GM19099 (cell line): ENCODE data around the gene PRKG1.

Source experiments
- POLR2A ChIP-seq: IDR thresholded peaks from 3 replicates; pipeline ENCODE4 v1.6.1; 2011; ENCODE audit warnings: low read depth; ENCODE audit not compliant: insufficient read length; ENCODE audit errors: extremely low read depth

Gene PRKG1

DNA sequence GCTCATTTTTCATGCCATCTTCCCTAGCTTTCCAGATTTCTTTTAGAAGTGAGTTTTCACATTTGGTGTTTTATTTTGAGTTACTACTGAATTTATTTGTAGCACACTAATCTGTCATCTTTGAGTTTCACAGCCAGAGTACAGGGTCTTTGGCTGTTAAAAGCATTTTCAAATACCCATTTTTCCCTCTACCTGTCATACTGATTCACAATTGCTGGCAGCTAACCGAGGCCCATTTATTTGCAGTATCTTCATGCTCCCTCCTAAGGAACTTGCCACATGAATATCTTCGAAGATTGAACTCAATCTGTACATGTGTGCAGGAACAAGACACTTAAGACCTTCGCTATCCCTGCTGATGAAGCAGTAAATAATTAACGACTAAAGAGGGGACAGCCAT lies 1194.9 kb downstream of the PRKG1 start:
- TF ChIP-seq POLR2A = no peak

DNA sequence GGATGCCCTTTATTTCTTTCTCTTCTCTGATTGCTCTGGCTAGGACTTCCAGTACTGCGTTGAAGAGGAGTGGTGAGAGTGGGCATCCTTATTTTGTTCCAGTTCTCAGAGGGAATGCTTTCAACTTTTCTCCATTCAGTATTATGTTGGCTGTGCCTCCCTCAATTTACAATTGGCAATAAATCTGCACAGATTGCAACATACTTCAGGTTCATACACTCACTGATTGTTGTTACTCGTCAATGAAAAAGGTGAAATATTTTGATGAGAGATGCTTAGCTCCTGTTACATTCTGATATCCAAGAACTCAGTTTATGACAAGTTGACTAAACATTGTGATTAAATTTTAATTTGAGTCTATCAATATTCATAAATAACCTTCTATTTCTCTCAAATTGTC lies 1201.9 kb downstream of the PRKG1 start:
- no peak for TF ChIP-seq POLR2A

DNA sequence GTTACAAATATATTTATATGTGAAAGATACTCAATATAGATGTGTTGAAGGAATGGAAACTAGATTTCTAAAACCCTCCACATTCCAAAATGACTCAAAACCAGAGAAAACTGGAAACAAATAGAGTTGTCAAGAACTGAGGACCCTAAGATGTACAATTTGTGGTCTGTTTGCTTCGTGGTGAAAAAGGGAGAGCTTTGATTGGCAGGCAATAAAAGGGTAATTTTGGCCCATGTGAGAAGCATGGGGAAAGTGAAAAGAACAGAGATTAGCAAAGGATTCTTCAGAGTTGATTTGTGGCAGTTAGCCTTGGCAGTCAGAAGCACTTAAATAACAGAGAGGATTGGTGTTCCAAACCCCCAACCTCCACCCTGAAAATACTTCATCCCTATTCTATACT lies 1202.7 kb downstream of the PRKG1 start:
- TF ChIP-seq POLR2A = no peak

DNA sequence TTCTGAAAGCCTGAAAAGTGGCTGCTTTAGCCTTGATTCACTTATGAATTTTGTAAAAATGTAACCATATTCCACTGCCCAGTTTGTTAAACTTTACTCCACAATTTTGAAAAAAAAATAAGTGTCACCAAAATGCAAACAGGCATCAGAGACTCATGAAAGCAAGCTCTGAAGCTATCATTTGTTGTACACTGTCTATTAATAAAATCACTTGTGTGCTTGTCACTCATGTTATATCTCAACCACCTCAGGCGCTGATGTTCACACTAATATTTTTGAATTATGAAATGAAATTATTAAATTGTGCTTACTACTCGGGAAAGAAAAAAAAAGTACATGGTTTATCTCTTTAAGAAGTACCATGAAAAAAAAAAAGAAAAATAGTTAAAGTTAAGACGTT lies 1205.3 kb downstream of the PRKG1 start:
- TF ChIP-seq POLR2A = no peak

DNA sequence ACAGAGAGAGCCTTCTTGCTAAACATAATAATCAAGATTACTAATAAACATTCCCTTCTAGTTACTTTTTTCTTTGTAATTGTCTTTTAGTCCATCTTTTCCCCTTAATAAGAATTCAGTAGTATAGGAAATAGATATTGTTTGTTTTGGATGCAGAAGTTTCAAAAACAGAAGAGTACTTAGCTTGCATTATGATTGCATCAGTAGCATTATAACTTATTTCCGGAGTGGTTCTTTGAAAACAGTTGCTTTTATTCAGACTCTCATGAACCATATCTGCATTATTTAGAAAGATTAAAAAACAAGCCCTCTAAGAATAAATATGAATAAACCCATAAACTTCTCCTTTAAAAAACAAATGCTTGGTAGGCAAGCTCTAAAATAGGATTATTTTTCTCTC lies 1205.8 kb downstream of the PRKG1 start:
- TF ChIP-seq POLR2A = no peak

DNA sequence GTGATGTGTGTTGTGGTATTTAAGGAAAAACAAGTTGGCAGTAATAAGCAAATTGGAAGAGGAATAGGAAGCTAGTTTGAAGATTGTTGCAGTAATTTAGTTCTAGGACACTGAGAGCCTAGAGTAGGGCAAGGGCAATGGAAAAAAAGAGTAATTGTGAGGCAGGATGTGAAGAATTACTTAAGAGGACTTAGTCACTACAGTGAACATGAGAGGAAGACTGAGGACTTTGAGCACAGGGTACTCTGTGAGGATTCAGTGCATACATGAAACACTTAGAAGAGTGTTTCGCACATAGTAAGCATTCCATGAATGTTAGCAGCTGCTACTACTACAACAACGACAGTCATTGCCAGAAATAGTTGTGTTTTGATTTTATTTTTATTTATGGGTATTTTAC lies 1208.9 kb downstream of the PRKG1 start:
- TF ChIP-seq POLR2A = no peak

DNA sequence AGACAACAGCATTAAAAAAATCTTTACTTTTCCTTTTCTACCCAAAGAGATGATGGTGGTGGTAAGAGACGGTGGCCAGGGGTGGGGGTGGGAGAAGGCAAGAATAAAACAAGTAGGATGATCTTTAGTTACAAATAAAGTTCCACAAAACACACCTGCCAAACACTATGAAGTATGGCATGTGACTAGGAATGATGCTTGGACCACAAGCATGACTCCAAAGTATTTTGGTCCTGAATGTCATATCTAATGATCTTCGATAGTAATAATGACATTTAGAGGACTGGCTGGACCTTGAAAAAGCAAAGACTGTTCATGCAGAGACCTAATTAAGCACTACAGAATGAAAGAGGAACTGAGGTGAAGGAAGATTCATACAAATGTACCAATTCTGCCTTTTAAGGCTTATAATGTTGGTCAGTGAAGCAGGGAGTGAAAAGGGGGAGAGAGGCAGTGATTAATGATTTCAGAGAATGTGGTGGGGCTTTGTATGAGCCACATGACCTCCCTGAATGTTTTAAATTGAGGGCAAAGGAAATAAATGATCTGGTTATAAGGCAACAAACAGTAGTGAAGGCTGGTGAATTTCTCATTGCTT lies 1210.2 kb downstream of the PRKG1 start:
- no peak for TF ChIP-seq POLR2A

DNA sequence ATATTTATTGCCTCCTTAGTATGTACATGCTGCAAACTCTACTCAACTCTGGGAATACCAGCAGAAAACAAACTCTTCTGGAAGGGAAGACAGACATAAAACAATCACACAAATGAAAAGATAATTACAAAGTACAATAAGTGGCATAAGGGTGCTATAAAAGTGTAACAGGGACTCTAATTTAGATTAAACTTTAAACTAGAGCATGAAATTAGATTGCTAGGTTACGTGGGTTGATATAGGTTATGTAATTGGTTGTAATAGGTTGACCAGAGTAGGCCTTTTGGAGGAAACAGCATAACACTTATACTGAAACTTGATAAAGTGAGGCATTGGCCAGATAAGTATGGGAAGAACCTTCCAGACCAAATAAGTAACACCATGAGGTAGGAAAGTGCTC lies 1213.6 kb downstream of the PRKG1 start:
- no peak for TF ChIP-seq POLR2A

DNA sequence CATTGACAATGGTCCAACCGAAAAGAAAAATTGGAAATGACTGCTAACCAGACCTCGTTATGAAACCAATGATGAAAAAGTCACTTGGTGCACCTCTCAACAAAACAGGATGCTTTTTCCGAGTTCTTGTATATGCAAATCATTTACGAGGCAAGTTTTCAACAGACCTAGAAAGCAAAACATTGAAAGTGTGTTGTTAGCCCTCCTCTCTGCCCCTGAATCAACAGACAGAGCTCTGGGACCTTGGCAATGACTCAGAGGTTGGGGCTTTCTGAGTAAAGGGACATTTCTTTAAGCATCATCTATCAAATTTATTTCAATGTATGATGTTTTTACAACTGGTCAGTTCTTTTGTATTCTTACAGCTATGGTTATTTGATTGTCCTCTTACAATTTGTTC lies 1223.5 kb downstream of the PRKG1 start:
- no peak for TF ChIP-seq POLR2A

DNA sequence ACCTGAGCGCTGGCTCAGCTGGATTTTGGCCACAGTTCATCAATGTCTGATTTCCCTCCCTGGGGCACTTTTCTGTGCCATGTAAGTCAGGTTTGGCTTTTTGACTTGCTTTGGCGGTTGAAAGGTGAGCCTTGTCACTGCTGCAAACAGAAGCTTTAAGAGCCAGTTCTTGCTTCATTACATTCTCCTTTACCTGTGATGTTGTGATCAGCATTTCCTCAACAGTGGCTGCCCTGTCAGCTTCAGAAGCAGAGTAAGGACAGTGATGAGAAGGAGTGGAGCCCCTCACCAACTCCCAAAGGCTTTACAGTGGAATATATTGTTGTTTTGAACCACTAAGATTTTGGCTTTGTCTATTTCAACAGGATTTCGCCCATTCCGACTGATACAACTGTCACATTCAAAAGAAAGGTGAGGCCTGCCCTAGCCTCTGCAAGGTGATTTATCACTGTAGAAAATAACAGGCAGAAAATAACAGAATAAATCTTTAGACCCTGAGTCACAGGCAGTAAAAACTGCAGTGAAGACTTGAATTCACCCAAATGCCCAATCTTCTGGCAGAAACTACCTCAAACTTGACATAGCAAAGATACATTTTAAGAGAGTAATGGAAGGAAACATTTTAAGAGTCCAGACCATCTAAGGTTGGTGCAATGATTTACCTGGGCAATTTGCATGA lies 1226.5 kb downstream of the PRKG1 start:
- TF ChIP-seq POLR2A = no peak

DNA sequence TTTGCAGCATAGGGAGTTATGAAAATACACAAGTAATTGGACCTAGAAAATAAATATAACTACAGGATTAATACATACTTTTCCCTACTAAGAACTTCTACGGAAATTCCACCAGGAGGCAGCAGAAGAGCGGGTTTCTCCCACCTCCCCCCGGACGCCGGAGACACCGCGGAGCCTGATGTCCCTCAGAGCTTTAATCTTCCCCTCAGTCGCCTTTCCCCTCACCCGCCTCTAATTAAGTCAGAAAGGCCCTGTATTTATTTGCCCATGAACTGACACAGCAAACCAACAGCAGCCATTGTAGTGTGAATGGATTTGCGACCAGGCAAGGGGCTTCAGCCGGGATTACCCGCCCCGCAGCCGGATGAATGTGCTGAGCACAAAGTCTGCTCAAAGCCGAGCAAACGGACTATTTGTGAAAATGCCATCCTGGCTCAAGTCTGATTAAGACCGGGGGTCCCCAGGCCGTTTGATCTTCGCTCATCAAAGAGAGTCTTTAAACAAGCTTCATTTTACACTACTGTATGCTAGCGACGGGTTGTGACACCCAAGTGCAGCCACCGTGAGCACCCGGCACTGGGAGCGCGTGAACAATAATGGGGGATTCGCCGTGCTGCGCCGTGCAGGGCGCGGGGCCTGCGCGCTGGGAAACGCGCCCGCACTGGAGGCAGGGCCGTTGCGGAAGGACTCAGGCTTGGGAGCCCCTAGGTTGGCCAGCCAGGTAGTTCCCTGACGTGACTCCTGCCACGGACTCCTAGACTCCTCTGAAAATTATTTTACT lies 1234.2 kb downstream of the PRKG1 start:
- TF ChIP-seq POLR2A = no peak

DNA sequence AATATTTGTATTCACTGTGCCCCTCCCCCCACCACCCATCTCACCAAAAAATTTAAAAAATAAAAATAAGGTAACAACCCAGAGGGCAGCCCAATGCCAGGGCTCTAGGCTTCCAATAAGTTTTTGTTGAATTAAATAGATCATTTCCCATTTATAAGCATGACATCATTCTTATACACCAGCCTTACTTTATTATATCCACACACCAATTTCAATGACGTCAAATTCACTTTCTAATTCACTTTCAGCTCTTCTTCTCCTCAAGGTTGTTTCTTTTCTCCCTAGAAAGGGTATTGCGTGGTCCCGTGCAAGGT lies 1238.6 kb downstream of the PRKG1 start:
- TF ChIP-seq POLR2A = no peak

DNA sequence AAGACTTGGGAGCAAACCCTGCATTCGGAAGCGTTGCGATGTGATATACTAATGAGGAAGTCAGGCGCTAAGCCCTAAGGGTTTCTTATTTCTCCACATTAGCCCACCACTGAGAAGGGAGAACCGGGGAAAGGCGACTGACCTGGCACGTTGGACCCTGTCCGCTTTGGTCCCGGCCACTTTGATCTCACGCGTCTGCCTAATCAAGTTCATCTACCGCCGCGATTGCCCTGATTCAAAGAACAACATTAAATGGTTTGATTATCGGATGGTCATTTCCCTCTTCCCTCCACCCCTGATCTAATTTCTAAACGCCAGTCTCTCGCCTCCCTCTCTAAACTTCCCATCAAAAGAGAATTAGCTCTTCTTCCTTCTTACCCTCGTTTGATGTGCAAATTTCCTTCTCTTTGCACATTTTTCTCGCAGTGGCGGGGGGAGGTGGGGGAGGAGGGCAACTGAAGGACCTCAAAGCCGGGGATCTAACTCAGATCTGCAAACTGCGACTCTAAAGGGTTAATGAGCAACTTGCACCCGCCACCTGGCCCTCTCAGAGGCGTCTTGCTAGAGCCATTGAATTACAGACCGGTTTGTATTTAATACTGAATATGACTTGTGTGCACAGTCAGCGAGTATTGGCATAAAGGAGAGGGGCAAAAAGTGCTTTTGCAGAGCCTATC lies 1239.1 kb downstream of the PRKG1 start:
- TF ChIP-seq POLR2A = no peak

DNA sequence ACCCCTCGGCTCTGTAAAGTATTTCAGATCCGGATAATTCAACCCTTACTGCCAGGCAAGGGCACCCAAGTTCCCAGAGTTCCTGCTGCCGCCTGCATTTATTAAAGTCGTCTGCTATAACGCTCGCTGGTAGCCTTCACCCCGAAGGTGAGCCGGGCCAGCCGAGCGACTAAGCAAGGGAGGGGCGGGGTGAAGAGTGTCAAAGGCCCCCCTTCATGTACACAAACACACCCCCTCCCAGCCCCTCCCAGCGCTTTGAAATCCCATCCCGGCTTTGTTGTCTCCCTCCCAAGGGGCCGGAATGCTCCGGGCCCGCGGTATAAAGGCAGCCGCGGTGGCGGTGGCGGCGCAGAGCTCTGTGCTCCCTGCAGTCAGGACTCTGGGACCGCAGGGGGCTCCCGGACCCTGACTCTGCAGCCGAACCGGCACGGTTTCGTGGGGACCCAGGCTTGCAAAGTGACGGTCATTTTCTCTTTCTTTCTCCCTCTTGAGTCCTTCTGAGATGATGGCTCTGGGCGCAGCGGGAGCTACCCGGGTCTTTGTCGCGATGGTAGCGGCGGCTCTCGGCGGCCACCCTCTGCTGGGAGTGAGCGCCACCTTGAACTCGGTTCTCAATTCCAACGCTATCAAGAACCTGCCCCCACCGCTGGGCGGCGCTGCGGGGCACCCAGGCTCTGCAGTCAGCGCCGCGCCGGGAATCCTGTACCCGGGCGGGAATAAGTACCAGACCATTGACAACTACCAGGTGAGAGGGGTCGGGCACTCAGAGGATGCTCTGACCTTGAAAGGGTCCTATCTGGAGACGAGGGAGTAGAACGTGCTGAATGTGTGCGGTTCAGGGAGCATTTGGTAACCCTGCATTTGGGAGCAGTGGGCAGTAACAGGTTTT lies 1239.9 kb downstream of the PRKG1 start, which contains the start of gene DKK1:
Gene DKK1 (plus strand): TSS at position 349 of the 889 bp plus-strand sequence. CDS start 154 bp downstream, at position 503.
- TF ChIP-seq POLR2A = no peak
